Ovary (tissue), 9 donors: ENCODE results near the gene SLC25A47. TPM values are rescaled to one million over a fixed set of nuclear protein-coding genes. Genes with fewer than 3 reads are reported as not detected.
"Not testable (repeated sequence)": the region's sequence is repeated elsewhere in the genome, so short reads cannot be mapped to it uniquely, and the experiment has no call there.

Experiments
- DNase-seq, 5 donors: peaks; one replicate each; pipeline ENCODE4 v3.0.0-alpha.2; 2019 to 2020
- H3K27ac ChIP-seq, 2 donors: fragments of 200-600 bp; one replicate each; pipeline versions ENCODE4 v1.5.1 to v1.8.0; 2019 to 2022
- H3K27me3 ChIP-seq: fragments of 200-600 bp; one replicate; pipeline ENCODE4 v1.8.0; 2022
- H3K36me3 ChIP-seq: fragments of 200-600 bp; sonication (generic); one replicate; pipeline ENCODE4 v1.5.1; 2019
- H3K4me1 ChIP-seq: one replicate; pipeline ENCODE4 v1.8.1; 2013; ENCODE audit warnings: mild to moderate bottlenecking, moderate library complexity; ENCODE audit not compliant: insufficient read depth
- H3K4me3 ChIP-seq: fragments of 200-600 bp; sonication (generic); one replicate; pipeline ENCODE4 v1.5.1; 2017
- H3K9me3 ChIP-seq, 2 donors: fragments of 200-600 bp in 1 of 2; sonication (generic) in 1 of 2; one replicate each; pipeline versions ENCODE4 v1.5.1 to v1.8.1; 2013 to 2019; ENCODE audit warnings: mild to moderate bottlenecking in 1 of 2, moderate library complexity in 1 of 2
- CTCF ChIP-seq, 3 donors: fragments of 450-650 bp in 2 of 3; fragments of 200-600 bp in 1 of 3; IDR thresholded peaks; one replicate each; pipeline versions ENCODE4 v1.5.1 to v1.8.0; 2016 to 2022; ENCODE audit warnings: antibody characterized with exemption in 3 of 3, mild to moderate bottlenecking in 1 of 3
- EP300 ChIP-seq: sonication (generic); formaldehyde crosslinking; IDR thresholded peaks from one replicate; pipeline ENCODE4 v1.6.1; 2017; ENCODE audit warnings: antibody characterized with exemption
- POLR2A ChIP-seq: fragments of 450-650 bp; IDR thresholded peaks from one replicate; pipeline ENCODE4 v1.6.1; 2017; ENCODE audit warnings: antibody characterized with exemption, mild to moderate bottlenecking, moderate library complexity
- WGBS, 3 donors: extraction: QIAGEN DNeasy Blood & Tissue Kit in 1 of 3; methylation state at CpG; one replicate each; pipeline versions ENCODE4 v1.1.5 to v1.1.7; 2013 to 2017; 5-methylcytosine and 5-hydroxymethylcytosine counted together
- intact Hi-C, 4 donors: fragments of 100-400 bp; cut with DNase I; formaldehyde crosslinking; loops; one replicate each; pipeline versions ENCODE4 v1.11.0 to v1.15.1; 2022 to 2023
- polyA plus RNA-seq, 2 donors: library from polyadenylated mRNA; stranded (reverse); fragments of 200-250 nt in 1 of 2; fragments of 350-450 nt in 1 of 2; fragmentation: Illumina TruSeq in 1 of 2; extraction: RNeasy Lipid Tissue Mini Kit (QIAGEN cat#74804) in 1 of 2; gene quantifications; one replicate each; pipeline ENCODE4 v1.2.3, GENCODE V29; 2013 to 2014
- total RNA-seq, 7 donors: library from RNA; depleted of rRNA in 2 of 7; stranded (reverse); fragments of >200 nt in 2 of 7; fragmentation: NEBNext Ultra II Directional in 3 of 7; extraction: Animal tissue kit (Norgen Biotek cat#: 25700) in 3 of 7; gene quantifications; one replicate each; pipeline versions ENCODE4 v1.1.0 to v1.2.4, GENCODE V29; 2016 to 2023
- donor health status: DM: no; HTN: no; CAD: no; lungs with moderate emphysema.
- donor health status: DM: no; HTN: no; CAD: no.
- donor health status: Bipolar disorder and iron deficiency.
- donor health status: DM: yes; HTN: yes; CAD: no.
- donor health status: DM: no; HTN: no; CAD: no.
- donor health status: DM: yes; HTN: yes; CAD: no.

SLC25A47 gene
- total and polyA plus RNA-seq, 9 donors: not detected

GRCh38 chr14:100306101-100306997 lies 16.8 kb upstream of the SLC25A47 start, which contains the start of gene SLC25A29:
SLC25A29 (minus strand) TSS chr14:100306444; CDS start chr14:100306232, 212 bp downstream.
- no peaks in the 10 kb centered on the region for H3K36me3 ChIP-seq
- no peaks in the 10 kb centered on the region for H3K27me3 ChIP-seq
- no peaks in the 10 kb centered on the region for H3K9me3 ChIP-seq
- peak within 1 kb of the TSS; percentile 92 for H3K4me3 ChIP-seq
- TF ChIP-seq POLR2A (peak; percentile 80), CTCF (IDR thresholded peaks at IDR 0.05) (no peak), EP300 (no peak)
- peak; percentile 86 to 93 (median 91) for DNase-seq
- H3K4me1 ChIP-seq: peaks cover 4% of the 10 kb centered on the region
- H3K27ac ChIP-seq: peak within 1 kb of the TSS; percentile 82 to 83
- WGBS, 3 donors: 0% methylated on average over 60 to 131 of the region's 131 CpGs
- intact Hi-C loops: loop anchor here in 2 of 4 donors (5.0 kb wide), 1 partner anchor 71 kb away; the partner anchor contains the start of gene WDR25 (in 2 of the 2)

- peak in 4 of 5 donors; percentile 38 to 69 (median 59) for DNase-seq
- no peaks in the 10 kb centered on the region for H3K36me3 ChIP-seq
- WGBS, 3 donors: 5 to 6% (median 5%) methylated on average over 47 to 49 of the region's 49 CpGs
- H3K4me1 ChIP-seq: peaks cover 4% of the 10 kb centered on the region
- H3K27ac ChIP-seq: peak overlapping the region; percentile 82 to 83
- intact Hi-C loops: loop anchor here in 2 of 4 donors (5.0 kb wide), 1 partner anchor 70 kb away; the partner anchor contains the start of gene WDR25 (in 2 of the 2)
- H3K27me3 ChIP-seq: no peaks in the 10 kb centered on the region
- H3K9me3 ChIP-seq: no peaks in the 10 kb centered on the region
- TF ChIP-seq POLR2A: no peak
- TF ChIP-seq CTCF (IDR thresholded peaks at IDR 0.05): no peak
- TF ChIP-seq EP300: no peak
- peak overlapping the region; percentile 92 for H3K4me3 ChIP-seq
These were observed 16.0 kb upstream of the SLC25A47 start for GRCh38 chr14:100306998-100307765.

GRCh38 chr14:100307766-100308426 lies 15.2 kb upstream of the SLC25A47 start:
- DNase-seq: no peak
- Histone ChIP-seq H3K4me3 (no peak overlapping the region), H3K27ac (peak overlapping the region; percentile 82 to 83), H3K4me1 (peaks cover 4% of the 10 kb centered on the region), H3K9me3 (no peaks in the 10 kb centered on the region), H3K36me3 (no peaks in the 10 kb centered on the region), H3K27me3 (no peaks in the 10 kb centered on the region)
- 84 to 87% (median 84%) methylated on average over 5 of the region's 5 CpGs for WGBS, 3 donors
- TF ChIP-seq EP300 (no peak), POLR2A (no peak), CTCF (IDR thresholded peaks at IDR 0.05) (no peak)
- intact Hi-C loops: loop anchor here in 2 of 4 donors (5.0 kb wide), 1 partner anchor 69 kb away; the partner anchor contains the start of gene WDR25 (in 2 of the 2)

- not testable (repeated sequence) for H3K4me3 ChIP-seq, H3K9me3 ChIP-seq, H3K27ac ChIP-seq, H3K27me3 ChIP-seq, DNase-seq, H3K4me1 ChIP-seq, H3K36me3 ChIP-seq
- intact Hi-C loops: loop anchor here in 2 of 4 donors (5.0 kb wide), 1 partner anchor 69 kb away; the partner anchor contains the start of gene WDR25 (in 2 of the 2)
- WGBS, 3 donors: 69 to 81% (median 77%) methylated on average over 6 of the region's 6 CpGs
These were observed 14.7 kb upstream of the SLC25A47 start for GRCh38 chr14:100308427-100308792.
